ENCODE results near the gene C15orf39. TPM values are rescaled to one million over a fixed set of nuclear protein-coding genes. Genes with fewer than 3 reads are reported as not detected.

Gene C15orf39
- total RNA-seq, 1 donor from 2014 or later: 44.5 TPM

DNA sequence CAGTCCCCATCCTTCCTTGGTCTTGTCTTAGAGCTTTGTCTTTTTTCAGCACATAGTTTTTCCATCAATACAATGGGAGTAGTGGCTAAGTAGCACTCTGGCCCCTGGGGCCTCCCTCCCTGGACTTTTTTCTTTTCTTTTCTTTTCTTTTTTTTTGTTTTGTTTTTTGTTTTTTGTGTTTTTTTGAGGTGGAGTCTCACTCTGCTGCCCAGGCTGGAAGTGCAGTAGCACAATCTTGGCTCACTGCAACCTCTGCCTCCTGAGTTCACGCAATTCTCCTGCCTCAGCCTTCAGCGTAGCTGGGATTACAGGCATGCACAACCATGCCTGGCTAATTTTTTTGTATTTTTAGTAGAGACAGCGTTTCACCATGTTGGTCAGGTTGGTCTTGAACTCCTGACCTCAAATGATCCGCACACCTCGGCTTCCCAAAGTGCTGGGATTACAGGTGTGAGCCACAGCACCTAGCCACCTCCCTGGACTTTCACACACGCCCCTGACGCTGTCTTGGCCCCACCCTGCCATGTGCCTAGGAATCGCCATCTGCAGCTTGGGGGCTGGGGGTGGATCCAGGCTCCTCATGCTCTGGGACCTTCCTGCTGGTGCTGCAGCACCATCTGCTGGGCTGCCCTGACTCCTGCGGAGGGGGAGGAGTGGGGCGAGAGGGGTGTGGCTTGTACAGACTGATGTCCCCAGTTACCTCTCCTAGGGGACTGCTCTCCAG, 2.8 kb downstream of the C15orf39 start:
- peak; percentile 90 for TF ChIP-seq CTCF (conservative IDR thresholded peaks at IDR 0.05)
- peak; percentile 87 for DNase-seq (ENCODE audit: extremely low spot score, unreplicated experiment)
- Mint-ChIP-seq H3K4me1 (ENCODE audit: unreplicated experiment) (peaks cover 33% of the 10 kb centered on the region), H3K27ac (peak overlapping the region; percentile 91), H3K4me3 (peak overlapping the region; percentile 88), H3K9me3 (no peaks in the 10 kb centered on the region), H3K36me3 (peaks cover 6% of the 10 kb centered on the region), H3K27me3 (peaks cover 7% of the 10 kb centered on the region)

DNA sequence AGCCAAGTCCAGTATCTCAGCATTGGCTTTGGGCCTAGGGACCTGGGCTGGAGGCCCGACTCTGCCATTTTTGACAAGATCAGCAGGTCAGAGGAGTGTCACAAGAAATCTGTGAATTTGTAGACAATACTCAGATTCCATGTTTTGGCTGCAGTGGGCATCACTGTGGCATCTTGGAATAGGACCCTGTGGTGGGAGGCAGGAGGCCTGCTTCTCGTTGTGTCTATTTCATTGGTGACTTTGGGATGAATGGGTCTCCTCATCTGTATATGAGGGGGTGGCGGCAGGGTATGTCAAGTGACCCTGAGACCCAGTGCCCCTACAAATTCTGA, 3.3 kb downstream of the C15orf39 start:
- DNase-seq (ENCODE audit: extremely low spot score, unreplicated experiment): no peak

DNA sequence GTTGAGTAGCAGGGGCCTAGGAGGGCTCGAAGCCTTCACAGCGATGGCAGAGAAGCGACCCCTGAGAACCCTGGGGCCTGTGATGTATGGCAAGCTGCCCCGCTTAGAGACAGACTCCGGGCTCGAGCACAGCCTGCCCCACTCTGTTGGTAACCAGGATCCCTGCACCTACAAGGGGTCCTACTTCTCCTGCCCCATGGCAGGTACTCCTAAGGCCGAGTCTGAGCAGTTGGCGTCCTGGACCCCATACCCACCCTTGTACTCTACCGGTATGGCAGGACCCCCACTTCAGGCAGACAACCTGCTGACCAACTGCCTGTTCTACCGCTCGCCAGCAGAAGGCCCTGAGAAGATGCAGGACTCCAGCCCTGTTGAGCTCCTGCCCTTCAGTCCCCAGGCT, 4.3 kb downstream of the C15orf39 start:
- Mint-ChIP-seq H3K9me3 (no peaks in the 10 kb centered on the region), H3K27me3 (peaks cover 4% of the 10 kb centered on the region), H3K36me3 (peaks cover 6% of the 10 kb centered on the region), H3K27ac (no peak overlapping the region), H3K4me1 (ENCODE audit: unreplicated experiment) (peaks cover 27% of the 10 kb centered on the region), H3K4me3 (no peak overlapping the region)
- no peak for TF ChIP-seq CTCF (conservative IDR thresholded peaks at IDR 0.05)
- DNase-seq (ENCODE audit: extremely low spot score, unreplicated experiment): no peak

More for the DNA sequence above, 3.3 kb downstream of the C15orf39 start:
- Mint-ChIP-seq H3K4me3 (peak overlapping the region; percentile 88), H3K27me3 (peaks cover 4% of the 10 kb centered on the region), H3K4me1 (ENCODE audit: unreplicated experiment) (peaks cover 30% of the 10 kb centered on the region), H3K27ac (peak overlapping the region; percentile 91), H3K36me3 (peaks cover 6% of the 10 kb centered on the region), H3K9me3 (no peaks in the 10 kb centered on the region)
- no peak for TF ChIP-seq CTCF (conservative IDR thresholded peaks at IDR 0.05)

- TF ChIP-seq CTCF (conservative IDR thresholded peaks at IDR 0.05): no peak
- Mint-ChIP-seq H3K9me3 (no peaks in the 10 kb centered on the region), H3K36me3 (peaks cover 6% of the 10 kb centered on the region), H3K4me3 (no peak overlapping the region), H3K27ac (no peak overlapping the region), H3K27me3 (no peaks in the 10 kb centered on the region), H3K4me1 (ENCODE audit: unreplicated experiment) (peaks cover 22% of the 10 kb centered on the region)
- DNase-seq (ENCODE audit: extremely low spot score, unreplicated experiment): no peak
These were observed 5.3 kb downstream of the C15orf39 start for GRCh38 chr15:75206803-75207617.

DNA sequence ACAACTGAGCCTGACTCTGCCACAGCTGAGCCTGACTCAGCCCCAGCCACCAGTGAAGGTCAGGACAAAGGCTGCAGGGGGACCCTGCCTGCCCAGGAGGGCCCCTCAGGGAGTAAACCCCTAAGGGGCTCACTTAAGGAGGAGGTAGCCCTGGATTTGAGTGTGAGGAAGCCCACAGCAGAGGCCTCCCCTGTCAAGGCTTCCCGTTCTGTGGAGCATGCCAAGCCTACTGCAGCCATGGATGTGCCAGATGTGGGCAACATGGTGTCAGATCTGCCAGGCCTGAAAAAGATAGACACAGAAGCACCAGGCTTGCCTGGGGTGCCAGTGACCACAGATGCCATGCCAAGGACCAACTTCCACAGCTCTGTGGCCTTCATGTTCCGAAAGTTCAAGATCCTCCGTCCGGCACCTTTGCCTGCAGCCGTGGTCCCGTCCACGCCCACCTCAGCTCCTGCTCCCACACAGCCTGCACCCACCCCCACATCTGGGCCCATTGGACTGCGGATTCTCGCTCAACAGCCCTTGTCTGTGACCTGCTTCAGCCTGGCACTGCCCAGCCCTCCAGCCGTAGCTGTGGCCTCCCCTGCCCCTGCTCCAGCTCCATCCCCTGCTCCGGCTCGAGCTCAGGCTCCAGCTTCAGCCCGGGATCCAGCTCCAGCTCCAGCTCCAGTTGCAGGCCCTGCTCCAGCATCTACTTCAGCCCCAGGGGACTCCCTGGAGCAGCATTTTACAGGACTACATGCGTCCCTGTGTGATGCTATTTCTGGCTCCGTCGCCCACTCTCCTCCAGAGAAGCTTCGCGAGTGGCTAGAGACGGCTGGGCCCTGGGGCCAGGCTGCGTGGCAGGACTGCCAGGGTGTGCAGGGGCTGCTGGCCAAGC, 6.2 kb downstream of the C15orf39 start:
- no peaks in the 10 kb centered on the region for H3K9me3 Mint-ChIP-seq
- H3K27ac Mint-ChIP-seq: no peak overlapping the region
- no peak for DNase-seq (ENCODE audit: extremely low spot score, unreplicated experiment)
- peaks cover 22% of the 10 kb centered on the region for H3K4me1 Mint-ChIP-seq (ENCODE audit: unreplicated experiment)
- TF ChIP-seq CTCF (conservative IDR thresholded peaks at IDR 0.05): no peak
- H3K4me3 Mint-ChIP-seq: no peak overlapping the region
- peaks cover 6% of the 10 kb centered on the region for H3K36me3 Mint-ChIP-seq
- H3K27me3 Mint-ChIP-seq: no peaks in the 10 kb centered on the region

Data from type B pancreatic cell (in vitro differentiated cells).